ENCODE results near the gene RNF214.
A peak's percentile ranks its signal among the peaks of the same experiment; 100 is the strongest.
"Not testable (repeated sequence)": the region's sequence is repeated elsewhere in the genome, so short reads cannot be mapped to it uniquely, and the experiment has no call there.

The RNF214 gene

DNA sequence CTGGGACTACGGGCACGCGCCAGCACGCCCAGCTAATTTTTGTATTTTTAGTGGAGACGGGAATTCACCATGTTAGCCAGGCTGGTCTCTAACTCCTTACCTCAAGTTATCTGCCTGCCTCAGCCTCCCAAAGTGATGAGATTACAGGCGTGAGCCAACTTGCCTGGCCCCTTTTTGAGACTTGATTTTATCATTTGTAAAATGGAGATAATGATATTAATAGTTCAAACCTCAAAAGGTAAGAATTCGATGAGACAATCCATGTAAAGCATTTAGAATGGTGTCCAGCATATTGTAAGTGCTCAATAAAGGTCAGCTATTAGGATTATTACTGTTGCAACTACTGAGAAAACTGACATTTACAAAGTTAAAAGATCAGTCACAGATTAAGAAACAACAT, 86.3 kb downstream of the RNF214 start:
- no peak for DNase-seq

- no peak for DNase-seq
Observed at GRCh38 chr11:117319214-117319840, 86.9 kb downstream of the RNF214 start.

DNA sequence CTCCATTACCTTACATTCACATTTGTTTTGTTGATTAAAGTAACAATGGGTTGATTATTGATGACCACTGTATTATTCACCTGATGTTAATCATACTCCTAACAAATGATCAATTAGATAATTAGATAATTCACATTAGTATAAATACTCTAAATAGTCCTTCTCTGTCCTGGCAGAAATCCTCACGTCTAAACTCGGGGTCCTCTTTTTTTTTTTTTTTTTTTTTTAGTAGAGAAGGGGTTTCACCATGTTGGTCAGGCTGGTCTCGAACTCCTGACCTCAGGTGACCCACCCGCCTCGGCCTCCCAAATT, 94.7 kb downstream of the RNF214 start:
- not testable (repeated sequence) for DNase-seq

DNA sequence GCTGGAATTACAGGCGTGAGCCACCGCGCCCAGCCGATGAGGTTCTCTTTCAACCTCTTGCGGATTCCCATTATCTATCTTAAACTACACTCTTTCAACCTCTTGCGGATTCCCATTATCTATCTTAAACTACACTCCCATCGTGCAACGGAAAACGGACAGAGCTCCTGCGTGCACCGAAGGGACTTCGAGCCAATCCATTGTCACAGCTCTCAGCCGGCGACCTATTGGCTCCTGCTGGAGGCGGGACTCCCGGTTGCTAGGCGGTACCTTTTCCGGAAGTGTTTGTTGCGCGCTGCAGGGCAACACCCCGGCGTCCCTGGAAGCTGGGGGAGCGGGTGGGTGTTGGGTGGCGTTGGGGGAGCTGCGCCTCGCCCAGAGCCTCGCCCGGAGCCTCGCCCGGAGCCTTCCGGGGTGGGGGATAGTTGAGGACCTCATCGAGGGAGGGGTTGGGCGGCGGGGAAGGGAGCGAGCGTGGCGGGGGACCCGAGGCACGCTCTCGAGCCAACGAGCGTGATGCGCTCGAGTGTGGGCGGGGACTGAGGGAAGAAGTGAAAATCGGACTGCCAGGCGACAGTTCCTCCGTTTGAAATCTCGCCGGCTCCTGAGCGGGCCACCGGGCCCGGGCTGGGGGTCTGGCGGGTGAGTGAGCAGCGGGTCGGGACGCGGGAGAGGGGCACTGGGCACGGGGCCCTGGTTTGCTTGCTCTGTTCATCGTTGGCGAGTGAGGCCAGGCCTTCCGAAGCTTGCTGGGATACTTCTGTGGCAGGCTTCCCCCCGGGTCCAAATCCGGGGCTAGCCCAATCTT, 95.3 kb downstream of the RNF214 start, which contains the start of gene CEP164:
TSS of gene CEP164 (plus strand) at position 288 of the 808 bp plus-strand sequence. CDS start 10,733 bp downstream, outside the sequence.
- peak; percentile 96 for DNase-seq

DNA sequence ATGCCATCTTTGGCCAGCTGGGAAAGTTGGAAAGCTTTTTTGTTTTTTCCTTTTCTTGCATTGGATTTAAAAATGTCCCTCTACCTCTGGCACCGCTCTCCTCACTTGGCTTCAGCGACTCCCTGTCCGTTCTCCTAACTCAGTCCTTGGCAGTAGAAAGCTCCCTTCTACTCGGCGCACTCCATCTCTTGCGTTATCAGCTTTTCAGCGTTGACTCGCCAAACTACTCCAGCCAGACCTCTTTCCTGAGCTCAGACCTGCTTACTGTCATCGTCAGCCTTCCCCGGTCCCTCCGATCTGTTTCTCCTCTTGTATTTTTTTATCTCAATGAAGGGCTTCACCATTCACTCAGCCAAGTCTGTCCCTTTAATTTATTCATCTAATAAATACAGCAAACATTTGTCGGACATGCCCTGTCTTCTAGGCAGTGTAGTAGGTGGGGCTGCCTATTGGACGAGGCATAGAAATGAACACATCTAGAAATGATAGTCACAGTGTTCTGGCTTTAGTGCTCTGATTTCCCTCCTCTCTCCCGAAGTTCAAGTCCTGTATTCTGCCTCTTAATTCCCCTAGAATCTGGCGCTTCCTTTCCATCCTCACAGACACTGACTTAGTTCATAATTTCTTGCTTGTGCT, 96.0 kb downstream of the RNF214 start:
- DNase-seq: no peak

GRCh38 chr11:117332843-117333242, 100.4 kb downstream of the RNF214 start:
- no peak for DNase-seq

- no peak for DNase-seq
Observed at GRCh38 chr11:117333917-117334316, 101.4 kb downstream of the RNF214 start.

DNA sequence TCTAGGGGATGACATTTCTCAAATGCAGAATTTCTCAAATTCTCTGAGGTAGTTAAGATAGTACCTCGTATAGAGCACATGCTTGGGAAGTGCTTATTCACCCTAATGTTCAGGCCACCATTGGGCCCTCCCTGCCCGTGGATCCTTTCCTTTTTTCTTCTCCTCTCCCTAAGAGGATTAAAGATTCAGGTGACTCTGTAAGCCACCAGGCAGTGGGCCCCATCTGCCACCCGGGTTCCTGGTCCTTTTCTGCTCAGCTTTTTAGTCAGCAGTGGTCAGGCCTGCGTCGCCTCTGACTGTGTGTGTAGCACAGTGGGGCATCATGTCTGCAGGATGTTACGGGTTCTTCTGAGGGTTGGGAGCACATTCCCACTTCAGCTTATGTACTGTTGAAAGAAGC, 102.4 kb downstream of the RNF214 start:
- DNase-seq: no peak

- no peak for DNase-seq
Observed at GRCh38 chr11:117335399-117335798, 102.9 kb downstream of the RNF214 start.

All from amniotic stem cell (primary cell).